AG10803 (cell line): Measurements from ENCODE around the gene ACOT8.
A peak's percentile ranks its signal among the peaks of the same experiment; 100 is the strongest.
"Not testable (repeated sequence)": the region's sequence is repeated elsewhere in the genome, so short reads cannot be mapped to it uniquely, and the experiment has no call there.

Source experiments
- DNase-seq: peaks from one replicate; pipeline ENCODE4 v3.0.0; 2010; ENCODE audit warnings: low read depth
- H3K4me3 ChIP-seq: 2 replicates; pipeline ENCODE4 v1.5.1; 2011; ENCODE audit warnings: mild to moderate bottlenecking, low read length, control low read depth
- CTCF ChIP-seq: conservative IDR thresholded peaks from 2 replicates; pipeline ENCODE4 v1.5.1; 2011; ENCODE audit warnings: mild to moderate bottlenecking, low read length, control low read depth, inconsistent platforms

ACOT8 gene

GRCh38 chr20:45798935-45799642 is 58.1 kb downstream of the ACOT8 start:
- no peak overlapping the region for H3K4me3 ChIP-seq
- DNase-seq: peak; percentile 53
- TF ChIP-seq CTCF: peak; percentile 81

- not testable (repeated sequence) for DNase-seq, H3K4me3 ChIP-seq
Measured at GRCh38 chr20:45797955-45798354, 59.2 kb downstream of the ACOT8 start.

- DNase-seq, H3K4me3 ChIP-seq: not testable (repeated sequence)
Measured at GRCh38 chr20:45797510-45797909, 59.7 kb downstream of the ACOT8 start.

- no peak for DNase-seq
- no peak overlapping the region for H3K4me3 ChIP-seq
- no peak for TF ChIP-seq CTCF
Measured at GRCh38 chr20:45796337-45797065, 60.7 kb downstream of the ACOT8 start.

- H3K4me3 ChIP-seq: peak overlapping the region; percentile 86
- no peak for DNase-seq
- no peak for TF ChIP-seq CTCF
Measured at GRCh38 chr20:45792317-45793118, 64.7 kb downstream of the ACOT8 start.
